ENCODE results near the gene TWNK. TPM values are rescaled to one million over a fixed set of nuclear protein-coding genes. Genes with fewer than 3 reads are reported as not detected.

Gene TWNK
- polyA plus RNA-seq, 2 of the 4 experiments (the other 2 are of a cell fraction): 21.1 to 34.7 TPM

DNA sequence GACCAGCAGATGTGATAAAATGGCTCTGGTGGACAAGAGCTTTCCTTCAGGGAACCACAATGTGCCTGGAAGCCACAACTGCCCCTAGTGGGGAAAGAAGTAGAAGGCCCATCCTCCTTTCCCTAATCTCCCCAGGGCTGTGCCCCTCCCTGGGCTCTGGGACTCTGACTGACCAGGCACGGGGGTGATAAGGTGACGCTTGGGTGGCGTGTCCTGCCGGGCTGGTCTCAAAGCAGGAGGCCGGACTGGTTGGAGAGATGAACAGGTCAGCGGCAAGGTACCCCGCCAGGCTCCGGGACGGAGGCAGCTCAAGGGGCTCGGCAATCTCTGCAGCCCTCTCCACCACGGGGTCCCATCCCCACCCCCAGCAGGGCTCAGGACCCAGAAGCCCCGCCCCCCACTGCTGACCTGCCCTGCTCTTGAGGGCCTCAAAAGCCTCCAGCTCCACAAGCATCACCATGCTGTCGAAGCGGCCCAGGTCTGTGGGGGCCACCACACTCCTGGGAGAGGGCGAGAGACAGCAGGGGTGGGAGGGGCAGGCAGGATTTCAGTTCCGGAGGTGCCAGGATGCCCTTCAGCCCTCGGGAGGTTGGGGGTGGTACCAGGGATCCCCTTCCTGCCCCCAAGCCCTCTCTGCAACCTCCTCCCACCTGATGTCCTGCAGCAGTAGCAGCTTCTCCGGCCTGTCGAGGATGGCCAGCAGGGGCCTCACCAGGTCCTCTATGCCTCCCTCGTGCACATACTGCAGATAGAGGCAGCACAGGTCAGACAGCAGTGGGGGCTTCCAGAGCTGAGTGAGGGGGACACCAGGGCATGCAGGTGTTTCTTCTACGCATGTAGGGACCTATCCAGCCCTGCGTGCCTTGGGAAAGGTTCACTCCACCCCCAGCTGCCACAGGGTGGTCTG lies 24.4 kb downstream of the TWNK start:
- no peak for FAIRE-seq
- peak; percentile 55 to 62 for DNase-seq (ENCODE audit: low read depth in 1 of 2, low spot score in 1 of 2)
- CTCF ChIA-PET: interaction anchor here (0.5 to 11.4 kb wide), 18 partner anchors 7 to 1373 kb away, joined by 3 to 308 read pairs (median 4); partner anchors contain the start of genes LZTS2, MRPL43, PDZD7 and SFXN3
- H3K4me3 ChIP-seq: no peak overlapping the region
- no peaks in the 10 kb centered on the region for H3K9me3 ChIP-seq
- TF ChIP-seq, protein P1, sequence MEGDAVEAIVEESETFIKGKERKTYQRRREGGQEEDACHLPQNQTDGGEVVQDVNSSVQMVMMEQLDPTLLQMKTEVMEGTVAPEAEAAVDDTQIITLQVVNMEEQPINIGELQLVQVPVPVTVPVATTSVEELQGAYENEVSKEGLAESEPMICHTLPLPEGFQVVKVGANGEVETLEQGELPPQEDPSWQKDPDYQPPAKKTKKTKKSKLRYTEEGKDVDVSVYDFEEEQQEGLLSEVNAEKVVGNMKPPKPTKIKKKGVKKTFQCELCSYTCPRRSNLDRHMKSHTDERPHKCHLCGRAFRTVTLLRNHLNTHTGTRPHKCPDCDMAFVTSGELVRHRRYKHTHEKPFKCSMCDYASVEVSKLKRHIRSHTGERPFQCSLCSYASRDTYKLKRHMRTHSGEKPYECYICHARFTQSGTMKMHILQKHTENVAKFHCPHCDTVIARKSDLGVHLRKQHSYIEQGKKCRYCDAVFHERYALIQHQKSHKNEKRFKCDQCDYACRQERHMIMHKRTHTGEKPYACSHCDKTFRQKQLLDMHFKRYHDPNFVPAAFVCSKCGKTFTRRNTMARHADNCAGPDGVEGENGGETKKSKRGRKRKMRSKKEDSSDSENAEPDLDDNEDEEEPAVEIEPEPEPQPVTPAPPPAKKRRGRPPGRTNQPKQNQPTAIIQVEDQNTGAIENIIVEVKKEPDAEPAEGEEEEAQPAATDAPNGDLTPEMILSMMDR (IDR thresholded peaks at IDR 0.05): peak; percentile 27; the same call in 2 of the 3 replicates
- no peak for TF ChIP-seq NR3C1 (IDR thresholded peaks at IDR 0.05)
- H3K4me2 ChIP-seq: peak overlapping the region; percentile 51; the same call in 1 of the 3 replicates
- WGBS (ENCODE audit: missing lambda C conversion rate): 69% methylated on average over 15 of the region's 22 CpGs
- POLR2A ChIA-PET: interaction anchor here (0.8 to 1.3 kb wide), 4 partner anchors 12 to 47 kb away, joined by 3 to 7 read pairs (median 4); partner anchors contain the start of gene LZTS2
- H3K27ac ChIP-seq: peak overlapping the region; percentile 15 to 70; a peak in 4 of 6 replicates
- peaks cover 32% of the 10 kb centered on the region for H3K4me1 ChIP-seq
- ATAC-seq: peak; percentile 42 to 54; a peak in 5 of 6 replicates

DNA sequence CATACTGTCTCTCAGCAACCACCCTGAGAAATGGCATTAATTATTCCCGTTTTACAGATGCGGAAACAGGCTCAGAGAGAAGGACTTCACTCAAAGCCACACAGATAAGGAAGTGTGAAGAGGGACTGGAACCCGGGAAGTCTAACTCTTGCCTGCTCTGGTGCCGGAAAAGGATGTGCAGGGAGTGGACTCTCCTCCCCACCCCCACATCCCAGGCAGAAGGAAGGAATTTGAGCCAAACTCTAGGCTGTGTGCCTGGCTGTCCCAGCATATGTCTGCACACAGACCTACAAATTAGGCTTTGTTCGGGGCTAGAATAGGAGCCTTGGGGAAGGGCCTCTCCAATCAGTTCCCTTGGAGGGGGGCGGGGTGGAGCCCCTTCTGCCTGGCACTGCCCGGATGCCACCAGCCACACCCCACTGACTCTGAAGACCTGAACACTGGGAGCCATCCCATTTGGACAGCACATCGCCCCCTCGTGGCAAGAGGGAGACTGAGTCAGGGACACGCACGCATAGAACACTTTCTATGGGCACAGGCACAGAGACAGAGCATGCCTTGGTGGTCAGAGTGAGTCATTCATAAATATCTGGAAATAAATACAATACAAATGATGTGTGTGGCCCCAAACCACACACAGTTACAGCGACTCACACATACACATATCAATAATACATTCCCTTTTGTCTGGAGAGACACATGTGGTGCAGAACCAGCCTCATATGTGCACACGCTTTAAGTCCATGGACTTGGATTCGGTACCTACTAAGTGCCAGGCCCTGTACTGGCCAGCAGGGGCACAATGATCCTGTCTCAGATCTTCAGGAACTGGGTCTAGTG lies 25.4 kb downstream of the TWNK start:
- Histone ChIP-seq H3K4me1 (peaks cover 32% of the 10 kb centered on the region), H3K4me2 (peak overlapping the region; percentile 51), H3K4me3 (no peak overlapping the region), H3K9me3 (no peaks in the 10 kb centered on the region), H3K27ac (peak overlapping the region; percentile 15 to 70; a peak in 5 of 6 replicates)
- FAIRE-seq (peak; percentile 98), ATAC-seq (peak; percentile 78 to 90), DNase-seq (ENCODE audit: low read depth in 1 of 2, low spot score in 1 of 2) (peak; percentile 94 to 97)
- CTCF ChIA-PET: interaction anchor here (1.2 to 11.4 kb wide), 7 partner anchors 10 to 44 kb away, joined by 4 to 608 read pairs (median 24); partner anchors contain the start of genes LZTS2, MRPL43, PDZD7 and SFXN3
- WGBS (ENCODE audit: missing lambda C conversion rate): 21% methylated on average over 13 of the region's 14 CpGs
- POLR2A ChIA-PET: interaction anchor here (1.0 kb wide), 1 partner anchor 46 kb away, joined by 3 read pairs; no protein-coding TSS in a partner anchor
- no peak for TF ChIP-seq MAFK (IDR thresholded peaks at IDR 0.05; ENCODE audit: partially characterized antibody)
- TF ChIP-seq RCOR1 (IDR thresholded peaks at IDR 0.05; ENCODE audit: low read depth, low read length): no peak
- TF ChIP-seq RNF2 (IDR thresholded peaks at IDR 0.05; ENCODE audit: borderline replicate concordance, low read depth): no peak
- no peak for TF ChIP-seq NR3C1 (IDR thresholded peaks at IDR 0.05)
- no peak for TF ChIP-seq RARB (CRISPR knock-in tag; IDR thresholded peaks at IDR 0.05)
- TF ChIP-seq POLR2A (IDR thresholded peaks at IDR 0.05; ENCODE audit: low read length): no peak
- TF ChIP-seq KDM1A (IDR thresholded peaks at IDR 0.05; ENCODE audit: low read depth): peak; percentile 86
- no peak for TF ChIP-seq CBX8 (IDR thresholded peaks at IDR 0.05)
- no peak for TF ChIP-seq EHF (CRISPR knock-in tag; IDR thresholded peaks at IDR 0.05)
- TF ChIP-seq FOXS1 (CRISPR knock-in tag; IDR thresholded peaks at IDR 0.05): no peak
- TF ChIP-seq, protein P2, sequence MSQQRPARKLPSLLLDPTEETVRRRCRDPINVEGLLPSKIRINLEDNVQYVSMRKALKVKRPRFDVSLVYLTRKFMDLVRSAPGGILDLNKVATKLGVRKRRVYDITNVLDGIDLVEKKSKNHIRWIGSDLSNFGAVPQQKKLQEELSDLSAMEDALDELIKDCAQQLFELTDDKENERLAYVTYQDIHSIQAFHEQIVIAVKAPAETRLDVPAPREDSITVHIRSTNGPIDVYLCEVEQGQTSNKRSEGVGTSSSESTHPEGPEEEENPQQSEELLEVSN (IDR thresholded peaks at IDR 0.05; ENCODE audit: borderline replicate concordance, low read depth): no peak
- TF ChIP-seq JUNB (IDR thresholded peaks at IDR 0.05): no peak
- TF ChIP-seq HOXB13 (CRISPR knock-in tag; IDR thresholded peaks at IDR 0.05; ENCODE audit: low read depth): no peak
- TF ChIP-seq HEYL (CRISPR knock-in tag; IDR thresholded peaks at IDR 0.05): no peak
- TF ChIP-seq, protein P1 (IDR thresholded peaks at IDR 0.05): peak; percentile 95
- no peak for TF ChIP-seq EHMT2 (IDR thresholded peaks at IDR 0.05; ENCODE audit: low read depth)
- TF ChIP-seq, protein P3, sequence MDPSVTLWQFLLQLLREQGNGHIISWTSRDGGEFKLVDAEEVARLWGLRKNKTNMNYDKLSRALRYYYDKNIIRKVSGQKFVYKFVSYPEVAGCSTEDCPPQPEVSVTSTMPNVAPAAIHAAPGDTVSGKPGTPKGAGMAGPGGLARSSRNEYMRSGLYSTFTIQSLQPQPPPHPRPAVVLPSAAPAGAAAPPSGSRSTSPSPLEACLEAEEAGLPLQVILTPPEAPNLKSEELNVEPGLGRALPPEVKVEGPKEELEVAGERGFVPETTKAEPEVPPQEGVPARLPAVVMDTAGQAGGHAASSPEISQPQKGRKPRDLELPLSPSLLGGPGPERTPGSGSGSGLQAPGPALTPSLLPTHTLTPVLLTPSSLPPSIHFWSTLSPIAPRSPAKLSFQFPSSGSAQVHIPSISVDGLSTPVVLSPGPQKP (IDR thresholded peaks at IDR 0.05; ENCODE audit: low read depth, low read length): no peak
- TF ChIP-seq, protein P4, sequence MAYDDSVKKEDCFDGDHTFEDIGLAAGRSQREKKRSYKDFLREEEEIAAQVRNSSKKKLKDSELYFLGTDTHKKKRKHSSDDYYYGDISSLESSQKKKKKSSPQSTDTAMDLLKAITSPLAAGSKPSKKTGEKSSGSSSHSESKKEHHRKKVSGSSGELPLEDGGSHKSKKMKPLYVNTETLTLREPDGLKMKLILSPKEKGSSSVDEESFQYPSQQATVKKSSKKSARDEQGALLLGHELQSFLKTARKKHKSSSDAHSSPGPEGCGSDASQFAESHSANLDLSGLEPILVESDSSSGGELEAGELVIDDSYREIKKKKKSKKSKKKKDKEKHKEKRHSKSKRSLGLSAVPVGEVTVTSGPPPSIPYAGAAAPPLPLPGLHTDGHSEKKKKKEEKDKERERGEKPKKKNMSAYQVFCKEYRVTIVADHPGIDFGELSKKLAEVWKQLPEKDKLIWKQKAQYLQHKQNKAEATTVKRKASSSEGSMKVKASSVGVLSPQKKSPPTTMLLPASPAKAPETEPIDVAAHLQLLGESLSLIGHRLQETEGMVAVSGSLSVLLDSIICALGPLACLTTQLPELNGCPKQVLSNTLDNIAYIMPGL (CRISPR knock-in tag; IDR thresholded peaks at IDR 0.05; ENCODE audit: borderline replicate concordance): no peak
- no peak for TF ChIP-seq ZSCAN20 (CRISPR knock-in tag; IDR thresholded peaks at IDR 0.05)
- TF ChIP-seq TFCP2L1 (CRISPR knock-in tag; IDR thresholded peaks at IDR 0.05): no peak
- TF ChIP-seq, protein P5, sequence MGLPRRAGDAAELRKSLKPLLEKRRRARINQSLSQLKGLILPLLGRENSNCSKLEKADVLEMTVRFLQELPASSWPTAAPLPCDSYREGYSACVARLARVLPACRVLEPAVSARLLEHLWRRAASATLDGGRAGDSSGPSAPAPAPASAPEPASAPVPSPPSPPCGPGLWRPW (IDR thresholded peaks at IDR 0.05): no peak
- TF ChIP-seq MAZ (IDR thresholded peaks at IDR 0.05; ENCODE audit: borderline replicate concordance, low read depth, low read length): no peak
- TF ChIP-seq JUN (IDR thresholded peaks at IDR 0.05): peak in 1 of 2 experiments; percentile 33; a peak in 1 of 5 replicates
- no peak for TF ChIP-seq PHF8 (IDR thresholded peaks at IDR 0.05; ENCODE audit: borderline replicate concordance, low read depth)
- TF ChIP-seq ZC3H11A (IDR thresholded peaks at IDR 0.05): no peak

Measured in A549 (cell line).